ENCODE data around the gene VPS37D. TPM values are rescaled to one million over a fixed set of nuclear protein-coding genes. Genes with fewer than 3 reads are reported as not detected.

The VPS37D gene
- total and polyA plus RNA-seq, 2 of the 4 experiments (the other 2 are of a cell fraction) = 2.3 to 3.1 TPM

DNA sequence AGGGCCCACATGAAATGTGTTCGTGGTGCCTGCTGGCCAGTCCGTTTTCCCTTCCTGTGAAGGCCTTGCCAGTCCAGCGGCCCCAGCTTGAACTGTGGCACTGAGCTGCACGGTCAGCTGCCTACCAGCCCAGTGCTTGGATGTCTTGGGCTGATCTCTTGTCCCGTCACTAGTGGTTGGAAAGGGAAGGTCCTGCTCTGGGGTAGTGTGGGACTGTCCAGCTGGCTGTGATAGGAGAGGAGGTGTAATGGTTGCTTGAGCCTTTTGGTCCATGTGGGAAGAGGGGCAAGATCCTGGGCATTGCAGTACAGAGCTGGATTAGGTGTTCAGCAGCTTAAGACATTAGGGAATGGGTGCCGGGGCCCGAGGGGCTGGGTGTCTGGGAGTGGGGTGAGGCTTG lies 30.8 kb downstream of the VPS37D start:
- Histone ChIP-seq H3K14ac (replicated peaks; ENCODE audit: low read depth, low read length) (no peak overlapping the region), H3K4ac (ENCODE audit: low read depth, low read length) (no peak overlapping the region), H3K36me3 (ENCODE audit: control insufficient read depth, insufficient read depth, low read length) (peaks cover 75% of the 10 kb centered on the region), H2BK120ac (ENCODE audit: low read depth, low read length) (no peak overlapping the region), H3K27me3 (ENCODE audit: control insufficient read depth, insufficient read depth, low read length) (no peaks in the 10 kb centered on the region), H3K79me1 (ENCODE audit: low read depth in 1 of 2, low read length in 2 of 2) (0 out of 4 replicates have a peak, but pooled peaks cover 0 to under 1% of the 10 kb centered on the region in 2 experiments), H2BK5ac (ENCODE audit: low read depth, low read length, poor library complexity, severe bottlenecking) (no peak overlapping the region), H4K5ac (ENCODE audit: low read depth, low read length) (no peak overlapping the region), H4K91ac (ENCODE audit: insufficient read depth, low read depth, low read length) (no peak overlapping the region), H2AFZ (replicated peaks; ENCODE audit: low read length, poor library complexity) (no peak overlapping the region), H3K27ac (ENCODE audit: insufficient read depth, low read length) (no peak overlapping the region), H2AK9ac (replicated peaks; ENCODE audit: low read depth, low read length, poor library complexity) (no peak overlapping the region), H2AK5ac (ENCODE audit: low read depth, low read length) (no peak overlapping the region), H3K56ac (ENCODE audit: extremely low read depth, insufficient read depth, low read length) (no peak overlapping the region), H2BK20ac (ENCODE audit: low read depth, low read length) (no peak overlapping the region), H4K8ac (ENCODE audit: low read depth in 2 of 2, low read length in 2 of 2) (no peak overlapping the region), H3K4me1 (ENCODE audit: control insufficient read depth, insufficient read depth, low read length) (no peaks in the 10 kb centered on the region), H3K9me1 (ENCODE audit: insufficient read depth, low read length) (no peaks in the 10 kb centered on the region), H4K20me1 (ENCODE audit: insufficient read depth, low read length) (peaks cover 14% of the 10 kb centered on the region), H3K9ac (ENCODE audit: low read depth, low read length) (no peak overlapping the region), H3K4me2 (ENCODE audit: low read depth, low read length) (no peak overlapping the region), H2BK15ac (ENCODE audit: low read depth, low read length) (no peak overlapping the region), H3K18ac (ENCODE audit: low read depth, low read length) (no peak overlapping the region), H3K23ac (ENCODE audit: low read depth, low read length) (no peak overlapping the region), H3K4me3 (ENCODE audit: insufficient read depth, low read depth, low read length) (no peak overlapping the region), H3K9me3 (ENCODE audit: control insufficient read depth, insufficient read depth, low read length) (no peaks in the 10 kb centered on the region)
- TF ChIP-seq POLR2A (IDR thresholded peaks at IDR 0.05; ENCODE audit: low read depth, low read length) (no peak), RCOR1 (IDR thresholded peaks at IDR 0.05; ENCODE audit: insufficient replicate concordance, low read length) (no peak), MAZ (IDR thresholded peaks at IDR 0.05; ENCODE audit: borderline replicate concordance, low read depth, low read length) (no peak), RAD21 (IDR thresholded peaks at IDR 0.05; ENCODE audit: low read length) (no peak), NFE2L2 (IDR thresholded peaks at IDR 0.05; ENCODE audit: low read depth, low read length) (no peak), FOS (IDR thresholded peaks at IDR 0.05; ENCODE audit: low read depth, low read length) (no peak), CEBPB (IDR thresholded peaks at IDR 0.05; ENCODE audit: low read depth, low read length) (no peak), MXI1 (IDR thresholded peaks at IDR 0.05; ENCODE audit: borderline replicate concordance, low read depth, low read length) (no peak), RFX5 (IDR thresholded peaks at IDR 0.05; ENCODE audit: low read depth, low read length) (no peak), CTCF (conservative IDR thresholded peaks at IDR 0.05; ENCODE audit: low read depth, low read length) (no peak), USF2 (IDR thresholded peaks at IDR 0.05; ENCODE audit: low read depth, low read length) (no peak), ELK1 (IDR thresholded peaks at IDR 0.05; ENCODE audit: borderline replicate concordance, low read depth, low read length) (no peak), BHLHE40 (IDR thresholded peaks at IDR 0.05; ENCODE audit: low read depth, low read length) (no peak), MAFK (IDR thresholded peaks at IDR 0.05; ENCODE audit: low read depth, low read length) (no peak), SMC3 (IDR thresholded peaks at IDR 0.05; ENCODE audit: low read depth, low read length) (no peak)
- ATAC-seq (ENCODE audit: low read depth) (no peak), DNase-seq (no peak)
- CTCF ChIA-PET = no interaction called here
- intact Hi-C loops (cut with micrococcal nuclease) = no loop called here
- in situ Hi-C loops (cut with MboI; ENCODE audit: low sequenced_read_pairs) = no loop called here
- dilution Hi-C loops (cut with HindIII; ENCODE audit: low sequenced_read_pairs, unreplicated experiment) = no loop called here
- WGBS, 2 experiments (ENCODE audit: extremely low coverage in 2 of 2, insufficient read length in 1 of 2) = 100% methylated on average over 5 of the region's 7 CpGs; no CpG with 5 or more reads in 1 of the 2 experiments
- POLR2A ChIA-PET (ENCODE audit: unreplicated experiment) = no interaction called here
- BruUV-seq (replicated peaks) = no TSS peak

Data from IMR-90 (cell line).